T-helper 2 cell (primary cell): ENCODE measurements around the gene HABP4.

Experiments
- DNase-seq, 5 experiments: peaks; one replicate each; pipeline versions ENCODE4 v3.0.0 to v3.0.0-alpha.2; 2012 to 2022

The HABP4 gene

DNA sequence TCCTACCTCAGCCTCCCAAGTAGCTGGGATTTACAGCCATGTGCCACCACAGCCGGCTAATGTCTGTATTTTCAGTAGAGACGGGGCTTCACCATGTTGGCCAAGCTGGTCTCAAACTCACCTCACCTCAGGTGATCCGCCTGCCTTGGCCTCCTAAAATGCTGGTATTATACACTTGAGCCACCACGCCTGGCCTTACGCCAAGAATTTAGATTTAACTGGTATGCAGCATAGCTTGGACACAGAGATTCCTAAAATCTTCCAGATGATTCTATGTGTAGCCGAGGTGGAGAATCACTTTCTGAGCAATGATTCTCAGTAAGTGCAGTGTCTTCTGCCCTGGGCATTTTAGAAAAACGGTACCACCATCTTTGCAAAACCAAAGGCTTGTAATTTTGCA is 74.1 kb downstream of the HABP4 start:
- no peak for DNase-seq

DNA sequence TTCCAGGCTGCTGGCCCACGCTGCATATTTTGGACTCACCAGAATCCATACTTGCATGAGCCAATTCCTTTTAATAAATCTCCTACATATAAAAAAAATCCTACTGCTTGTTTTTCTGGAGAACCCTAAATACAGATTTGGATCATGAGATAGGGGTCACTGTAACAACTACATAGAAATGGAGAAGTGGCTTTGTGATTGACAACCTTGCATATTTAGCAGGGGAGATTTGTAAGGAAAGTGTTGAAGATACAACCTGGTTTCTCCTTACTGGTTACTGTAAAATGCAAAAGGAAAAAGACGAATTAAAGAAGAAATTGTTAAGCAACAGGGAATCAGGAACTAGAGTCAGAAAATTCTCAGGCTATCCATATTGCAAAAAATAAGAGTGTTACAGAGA is 74.8 kb downstream of the HABP4 start:
- DNase-seq = no peak

DNA sequence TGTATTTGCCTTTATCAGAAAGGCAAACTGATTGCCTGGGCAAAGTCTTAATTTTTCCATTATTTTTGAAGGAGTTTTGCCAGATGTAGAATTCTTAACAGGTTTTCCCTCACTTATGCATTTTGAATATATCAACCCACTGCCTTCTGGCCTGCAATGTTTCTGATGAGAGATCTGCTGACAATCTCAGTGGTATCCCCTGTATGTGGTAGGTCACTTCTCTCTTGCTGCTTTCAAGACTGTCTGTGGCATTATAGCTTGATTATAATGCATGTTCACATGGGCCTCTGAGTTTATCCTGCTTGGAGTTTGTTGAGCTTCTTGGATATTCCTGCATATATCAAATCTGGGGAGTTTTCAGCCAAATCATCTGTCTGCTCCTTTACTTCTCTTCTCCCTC is 82.2 kb downstream of the HABP4 start:
- DNase-seq = no peak

- no peak for DNase-seq
These were observed 90.1 kb downstream of the HABP4 start for GRCh38 chr9:96540106-96540505.
